ENCODE measurements around the gene NSD2. TPM values are rescaled to one million over a fixed set of nuclear protein-coding genes. Genes with fewer than 3 reads are reported as not detected.

Gene NSD2
- total and polyA plus RNA-seq, 9 of the 15 experiments (the other 6 are each of a cell fraction or from before 2014, with no cell fraction given), result 6.4 to 126 (median 58.8) TPM

DNA sequence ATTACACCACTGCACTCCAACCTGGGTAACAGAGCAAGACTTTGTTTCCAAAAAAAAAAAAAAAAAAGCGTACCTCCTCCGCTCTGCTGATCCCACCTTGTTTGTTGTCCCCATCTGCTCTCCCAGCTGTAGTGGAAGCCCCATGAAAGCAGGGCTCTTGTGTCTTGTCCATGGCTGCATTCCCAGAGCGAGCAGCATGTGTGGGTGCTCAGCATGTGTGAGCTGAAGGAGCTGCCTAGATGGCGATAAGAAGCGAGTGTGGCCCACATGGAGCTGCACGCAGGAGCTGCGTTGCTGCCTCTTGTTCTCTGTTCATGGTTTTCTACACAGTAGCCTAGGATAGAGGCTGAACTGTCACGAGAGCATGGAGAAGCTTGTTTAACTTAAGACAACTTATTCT is 12.4 kb downstream of the NSD2 start (continued):
- TF ChIP-seq ETS2 (tag; IDR thresholded peaks at IDR 0.05; ENCODE audit: borderline replicate concordance, poor library complexity, severe bottlenecking) (no peak), GABPA (tag; conservative IDR thresholded peaks at IDR 0.05; ENCODE audit: low read depth) (no peak), HSF4 (CRISPR knock-in tag; IDR thresholded peaks at IDR 0.05; ENCODE audit: borderline replicate concordance) (peak; percentile 72; the same call in 1 of the 2 replicates), KLF10 (CRISPR knock-in tag; IDR thresholded peaks at IDR 0.05) (no peak), ZNF445 (CRISPR knock-in tag; IDR thresholded peaks at IDR 0.05; ENCODE audit: low read depth) (no peak), MCM3 (IDR thresholded peaks at IDR 0.05) (no peak), ZNF24 (IDR thresholded peaks at IDR 0.05) (no peak), NR2C2 (CRISPR knock-in tag; IDR thresholded peaks at IDR 0.05) (no peak), NR2C2 (tag; IDR thresholded peaks at IDR 0.05) (no peak), HDAC3 (IDR thresholded peaks at IDR 0.05; ENCODE audit: borderline replicate concordance, partially characterized antibody) (no peak), ZZZ3 (IDR thresholded peaks at IDR 0.05) (no peak), GABPB1 (CRISPR knock-in tag; IDR thresholded peaks at IDR 0.05) (no peak), ZNF197 (CRISPR knock-in tag; IDR thresholded peaks at IDR 0.05; ENCODE audit: low read depth) (no peak), MEF2A (IDR thresholded peaks at IDR 0.05; ENCODE audit: control insufficient read depth, low read depth, low read length) (no peak), CHD1 (IDR thresholded peaks at IDR 0.05; ENCODE audit: low read length) (no peak), ZNF408 (CRISPR knock-in tag; IDR thresholded peaks at IDR 0.05; ENCODE audit: low read depth) (no peak), ZFPM2 (CRISPR knock-in tag; IDR thresholded peaks at IDR 0.05) (no peak)
- TF ChIP-seq, protein P1, sequence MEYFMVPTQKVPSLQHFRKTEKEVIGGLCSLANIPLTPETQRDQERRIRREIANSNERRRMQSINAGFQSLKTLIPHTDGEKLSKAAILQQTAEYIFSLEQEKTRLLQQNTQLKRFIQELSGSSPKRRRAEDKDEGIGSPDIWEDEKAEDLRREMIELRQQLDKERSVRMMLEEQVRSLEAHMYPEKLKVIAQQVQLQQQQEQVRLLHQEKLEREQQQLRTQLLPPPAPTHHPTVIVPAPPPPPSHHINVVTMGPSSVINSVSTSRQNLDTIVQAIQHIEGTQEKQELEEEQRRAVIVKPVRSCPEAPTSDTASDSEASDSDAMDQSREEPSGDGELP (CRISPR knock-in tag; IDR thresholded peaks at IDR 0.05; ENCODE audit: borderline replicate concordance), result peak; percentile 54; the same call in 1 of the 2 replicates
- TF ChIP-seq, protein P2, sequence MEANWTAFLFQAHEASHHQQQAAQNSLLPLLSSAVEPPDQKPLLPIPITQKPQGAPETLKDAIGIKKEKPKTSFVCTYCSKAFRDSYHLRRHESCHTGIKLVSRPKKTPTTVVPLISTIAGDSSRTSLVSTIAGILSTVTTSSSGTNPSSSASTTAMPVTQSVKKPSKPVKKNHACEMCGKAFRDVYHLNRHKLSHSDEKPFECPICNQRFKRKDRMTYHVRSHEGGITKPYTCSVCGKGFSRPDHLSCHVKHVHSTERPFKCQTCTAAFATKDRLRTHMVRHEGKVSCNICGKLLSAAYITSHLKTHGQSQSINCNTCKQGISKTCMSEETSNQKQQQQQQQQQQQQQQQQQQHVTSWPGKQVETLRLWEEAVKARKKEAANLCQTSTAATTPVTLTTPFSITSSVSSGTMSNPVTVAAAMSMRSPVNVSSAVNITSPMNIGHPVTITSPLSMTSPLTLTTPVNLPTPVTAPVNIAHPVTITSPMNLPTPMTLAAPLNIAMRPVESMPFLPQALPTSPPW (CRISPR knock-in tag; IDR thresholded peaks at IDR 0.05), result no peak; the same call in 1 of the 2 replicates
- TF ChIP-seq, protein P3, sequence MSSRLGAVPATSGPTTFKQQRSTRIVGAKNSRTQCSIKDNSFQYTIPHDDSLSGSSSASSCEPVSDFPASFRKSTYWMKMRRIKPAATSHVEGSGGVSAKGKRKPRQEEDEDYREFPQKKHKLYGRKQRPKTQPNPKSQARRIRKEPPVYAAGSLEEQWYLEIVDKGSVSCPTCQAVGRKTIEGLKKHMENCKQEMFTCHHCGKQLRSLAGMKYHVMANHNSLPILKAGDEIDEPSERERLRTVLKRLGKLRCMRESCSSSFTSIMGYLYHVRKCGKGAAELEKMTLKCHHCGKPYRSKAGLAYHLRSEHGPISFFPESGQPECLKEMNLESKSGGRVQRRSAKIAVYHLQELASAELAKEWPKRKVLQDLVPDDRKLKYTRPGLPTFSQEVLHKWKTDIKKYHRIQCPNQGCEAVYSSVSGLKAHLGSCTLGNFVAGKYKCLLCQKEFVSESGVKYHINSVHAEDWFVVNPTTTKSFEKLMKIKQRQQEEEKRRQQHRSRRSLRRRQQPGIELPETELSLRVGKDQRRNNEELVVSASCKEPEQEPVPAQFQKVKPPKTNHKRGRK (tag; IDR thresholded peaks at IDR 0.05), result no peak
- TF ChIP-seq, protein P4, sequence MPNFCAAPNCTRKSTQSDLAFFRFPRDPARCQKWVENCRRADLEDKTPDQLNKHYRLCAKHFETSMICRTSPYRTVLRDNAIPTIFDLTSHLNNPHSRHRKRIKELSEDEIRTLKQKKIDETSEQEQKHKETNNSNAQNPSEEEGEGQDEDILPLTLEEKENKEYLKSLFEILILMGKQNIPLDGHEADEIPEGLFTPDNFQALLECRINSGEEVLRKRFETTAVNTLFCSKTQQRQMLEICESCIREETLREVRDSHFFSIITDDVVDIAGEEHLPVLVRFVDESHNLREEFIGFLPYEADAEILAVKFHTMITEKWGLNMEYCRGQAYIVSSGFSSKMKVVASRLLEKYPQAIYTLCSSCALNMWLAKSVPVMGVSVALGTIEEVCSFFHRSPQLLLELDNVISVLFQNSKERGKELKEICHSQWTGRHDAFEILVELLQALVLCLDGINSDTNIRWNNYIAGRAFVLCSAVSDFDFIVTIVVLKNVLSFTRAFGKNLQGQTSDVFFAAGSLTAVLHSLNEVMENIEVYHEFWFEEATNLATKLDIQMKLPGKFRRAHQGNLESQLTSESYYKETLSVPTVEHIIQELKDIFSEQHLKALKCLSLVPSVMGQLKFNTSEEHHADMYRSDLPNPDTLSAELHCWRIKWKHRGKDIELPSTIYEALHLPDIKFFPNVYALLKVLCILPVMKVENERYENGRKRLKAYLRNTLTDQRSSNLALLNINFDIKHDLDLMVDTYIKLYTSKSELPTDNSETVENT (CRISPR knock-in tag; IDR thresholded peaks at IDR 0.05), result no peak
- TF ChIP-seq, protein P5, sequence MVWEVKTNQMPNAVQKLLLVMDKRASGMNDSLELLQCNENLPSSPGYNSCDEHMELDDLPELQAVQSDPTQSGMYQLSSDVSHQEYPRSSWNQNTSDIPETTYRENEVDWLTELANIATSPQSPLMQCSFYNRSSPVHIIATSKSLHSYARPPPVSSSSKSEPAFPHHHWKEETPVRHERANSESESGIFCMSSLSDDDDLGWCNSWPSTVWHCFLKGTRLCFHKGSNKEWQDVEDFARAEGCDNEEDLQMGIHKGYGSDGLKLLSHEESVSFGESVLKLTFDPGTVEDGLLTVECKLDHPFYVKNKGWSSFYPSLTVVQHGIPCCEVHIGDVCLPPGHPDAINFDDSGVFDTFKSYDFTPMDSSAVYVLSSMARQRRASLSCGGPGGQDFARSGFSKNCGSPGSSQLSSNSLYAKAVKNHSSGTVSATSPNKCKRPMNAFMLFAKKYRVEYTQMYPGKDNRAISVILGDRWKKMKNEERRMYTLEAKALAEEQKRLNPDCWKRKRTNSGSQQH (CRISPR knock-in tag; IDR thresholded peaks at IDR 0.05), result no peak

Measured in K562 (cell line).